Right lobe of liver (tissue), 4 donors: Measurements from ENCODE around the gene CNBD2.

Experiments
- POLR2A ChIP-seq: fragments of 450-650 bp; IDR thresholded peaks from one replicate; pipeline ENCODE4 v1.6.1; 2017; ENCODE audit warnings: antibody characterized with exemption, mild to moderate bottlenecking
- TF ChIP-seq, protein P1 (sequence below), 4 donors: fragments of 200-600 bp in 3 of 4; fragments of 450-650 bp in 1 of 4; IDR thresholded peaks; one replicate each; pipeline versions ENCODE4 v1.5.1 to v1.8.0; 2016 to 2022; ENCODE audit warnings: antibody characterized with exemption in 4 of 4, mild to moderate bottlenecking in 2 of 4
- donor health status: DM: no; HTN: no; CAD: no.
- donor health status: DM: no; HTN: no; CAD: no.
- donor health status: DM: no; HTN: yes; CAD: no.

- TF ChIP-seq, protein P1, sequence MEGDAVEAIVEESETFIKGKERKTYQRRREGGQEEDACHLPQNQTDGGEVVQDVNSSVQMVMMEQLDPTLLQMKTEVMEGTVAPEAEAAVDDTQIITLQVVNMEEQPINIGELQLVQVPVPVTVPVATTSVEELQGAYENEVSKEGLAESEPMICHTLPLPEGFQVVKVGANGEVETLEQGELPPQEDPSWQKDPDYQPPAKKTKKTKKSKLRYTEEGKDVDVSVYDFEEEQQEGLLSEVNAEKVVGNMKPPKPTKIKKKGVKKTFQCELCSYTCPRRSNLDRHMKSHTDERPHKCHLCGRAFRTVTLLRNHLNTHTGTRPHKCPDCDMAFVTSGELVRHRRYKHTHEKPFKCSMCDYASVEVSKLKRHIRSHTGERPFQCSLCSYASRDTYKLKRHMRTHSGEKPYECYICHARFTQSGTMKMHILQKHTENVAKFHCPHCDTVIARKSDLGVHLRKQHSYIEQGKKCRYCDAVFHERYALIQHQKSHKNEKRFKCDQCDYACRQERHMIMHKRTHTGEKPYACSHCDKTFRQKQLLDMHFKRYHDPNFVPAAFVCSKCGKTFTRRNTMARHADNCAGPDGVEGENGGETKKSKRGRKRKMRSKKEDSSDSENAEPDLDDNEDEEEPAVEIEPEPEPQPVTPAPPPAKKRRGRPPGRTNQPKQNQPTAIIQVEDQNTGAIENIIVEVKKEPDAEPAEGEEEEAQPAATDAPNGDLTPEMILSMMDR (IDR thresholded peaks at IDR 0.05): peak; percentile 71 to 80 (median 76)
- no peak for TF ChIP-seq POLR2A
Observed at GRCh38 chr20:35992713-35993335, 24.4 kb downstream of the CNBD2 start.
